Frontal cortex (tissue), 4 donors: ENCODE data around the gene PIK3IP1. TPM values are rescaled to one million over a fixed set of nuclear protein-coding genes. Genes with fewer than 3 reads are reported as not detected.
"Not testable (repeated sequence)": the region's sequence is repeated elsewhere in the genome, so short reads cannot be mapped to it uniquely, and the experiment has no call there.

Experiments
- DNase-seq, 2 donors: peaks; one replicate each; pipeline ENCODE4 v3.0.0; 2012; ENCODE audit warnings: low spot score in 2 of 2
- FAIRE-seq: peaks from 2 replicates; lab custom pipeline; 2012; peaks lifted over from hg19 to GRCh38; lab: Jason Lieb, UNC
- total RNA-seq: library from RNA; depleted of rRNA; stranded (reverse); fragments of >200 nt; gene quantifications from one replicate; pipeline ENCODE4 v1.2.3, GENCODE V29; 2014
- donor health status: control.
- donor health status: control.
- donor health status: control.

PIK3IP1 gene
- total RNA-seq, 1 donor from 2014 or later: 20.8 TPM

DNA sequence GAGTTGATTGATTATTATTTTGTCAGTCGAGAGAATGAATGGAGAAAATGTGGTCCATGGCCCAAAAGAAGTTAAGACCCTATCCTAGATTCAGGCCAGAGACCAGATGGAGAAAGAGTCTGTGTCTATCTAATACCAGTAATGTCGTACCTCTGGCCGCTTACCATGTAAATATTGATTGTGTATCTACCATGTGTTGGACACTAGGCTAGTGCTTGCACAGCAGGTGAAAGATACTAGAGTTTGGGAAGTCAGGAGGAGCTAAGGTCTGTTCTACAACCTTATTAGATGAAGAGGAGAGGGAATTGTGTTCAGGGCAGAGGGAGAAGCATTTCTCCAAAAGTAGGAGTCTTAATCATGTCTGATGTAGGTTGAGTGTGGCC lies 31.8 kb downstream of the PIK3IP1 start:
- FAIRE-seq: no peak
- DNase-seq: no peak

- FAIRE-seq: no peak
- DNase-seq: no peak
These were observed 32.4 kb downstream of the PIK3IP1 start for GRCh38 chr22:31259798-31260473.

DNA sequence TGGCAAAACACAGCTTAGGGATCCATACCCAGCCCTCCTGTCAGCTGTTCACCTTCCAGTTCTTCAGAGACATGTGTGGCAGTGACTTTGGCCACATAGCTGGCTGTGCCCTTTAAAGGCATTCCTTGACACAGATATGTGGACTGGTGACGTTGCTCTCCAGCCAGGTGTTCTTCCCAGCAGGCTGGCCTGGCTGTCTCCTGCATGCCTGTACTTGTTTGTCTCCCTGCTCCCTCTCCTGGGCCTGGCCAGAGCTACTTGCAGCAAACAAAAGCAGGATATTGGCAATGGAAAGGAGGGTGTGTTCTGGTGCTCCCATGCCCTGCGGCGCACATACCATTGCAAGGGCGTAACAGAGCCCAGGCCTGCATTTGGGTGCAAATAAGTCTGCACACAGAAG lies 38.3 kb downstream of the PIK3IP1 start:
- no peak for DNase-seq
- FAIRE-seq: no peak

- no peak for FAIRE-seq
- no peak for DNase-seq
These were observed 41.3 kb downstream of the PIK3IP1 start for GRCh38 chr22:31250740-31251600.

GRCh38 chr22:31248965-31249958 lies 43.0 kb downstream of the PIK3IP1 start:
- no peak for DNase-seq
- FAIRE-seq: no peak

DNA sequence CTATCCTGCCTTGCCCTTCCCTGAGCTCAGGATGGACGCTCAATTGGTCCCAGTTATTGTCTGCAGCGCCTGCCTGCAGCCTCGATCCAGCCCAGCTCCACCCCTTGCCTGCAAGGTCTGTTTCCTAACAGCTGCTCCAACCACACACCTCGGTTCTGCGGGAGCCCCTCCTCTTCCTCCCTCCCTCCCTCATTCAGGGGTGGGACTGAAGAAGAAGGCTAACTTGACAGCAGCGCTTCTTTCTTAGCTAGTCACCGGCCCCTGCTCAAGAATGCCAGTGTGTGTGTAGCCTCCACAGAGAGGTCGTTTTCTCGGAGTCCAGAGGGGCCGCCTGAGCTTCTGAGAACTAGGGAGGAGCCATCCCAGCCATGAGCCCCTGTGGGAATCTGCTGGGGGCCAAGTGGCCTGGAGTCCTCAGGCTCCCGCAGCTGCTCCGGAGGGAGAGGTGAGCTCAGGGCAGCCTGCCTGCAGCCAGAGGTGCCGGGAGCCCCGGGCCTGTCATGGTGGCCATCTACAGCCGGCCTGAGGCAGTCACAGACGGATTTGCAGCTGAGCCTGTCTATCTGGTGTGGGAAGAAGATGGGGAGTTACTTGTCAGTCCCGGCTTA lies 44.0 kb downstream of the PIK3IP1 start:
- FAIRE-seq: no peak

GRCh38 chr22:31247726-31248125 lies 44.6 kb downstream of the PIK3IP1 start:
- DNase-seq: no peak
- no peak for FAIRE-seq

More for the DNA sequence above, 44.0 kb downstream of the PIK3IP1 start:
- DNase-seq: peak in 1 of 2 donors; percentile 37

- FAIRE-seq (no peak), DNase-seq (no peak)
These were observed 45.6 kb downstream of the PIK3IP1 start for GRCh38 chr22:31246687-31247086.

GRCh38 chr22:31245998-31246397 lies 46.3 kb downstream of the PIK3IP1 start:
- not testable (repeated sequence) for FAIRE-seq, DNase-seq

- DNase-seq (no peak), FAIRE-seq (no peak)
These were observed 47.3 kb downstream of the PIK3IP1 start for GRCh38 chr22:31244943-31245451.

GRCh38 chr22:31244046-31244942 lies 48.0 kb downstream of the PIK3IP1 start:
- DNase-seq: no peak

GRCh38 chr22:31243339-31244045 lies 48.8 kb downstream of the PIK3IP1 start:
- DNase-seq: no peak
- FAIRE-seq: no peak

More at GRCh38 chr22:31244046-31244942, 48.0 kb downstream of the PIK3IP1 start:
- FAIRE-seq: no peak

- no peak for DNase-seq
- FAIRE-seq: no peak
These were observed 50.4 kb downstream of the PIK3IP1 start for GRCh38 chr22:31241936-31242335.

GRCh38 chr22:31241200-31241599 lies 51.1 kb downstream of the PIK3IP1 start:
- DNase-seq: no peak
- FAIRE-seq: no peak

GRCh38 chr22:31239771-31240370 lies 52.4 kb downstream of the PIK3IP1 start:
- no peak for DNase-seq
- no peak for FAIRE-seq

- FAIRE-seq (no peak), DNase-seq (no peak)
These were observed 54.2 kb downstream of the PIK3IP1 start for GRCh38 chr22:31238057-31238456.

- not testable (repeated sequence) for DNase-seq, FAIRE-seq
These were observed 56.2 kb downstream of the PIK3IP1 start for GRCh38 chr22:31236044-31236443.
